ENCODE measurements around the gene SLC15A1.

Gene SLC15A1

GRCh38 chr13:98693756-98694155 lies 58.7 kb downstream of the SLC15A1 start:
- no peak for DNase-seq (ENCODE audit: low read depth)

- no peak for DNase-seq (ENCODE audit: low read depth)
These were observed 61.1 kb downstream of the SLC15A1 start for GRCh38 chr13:98691360-98691759.

- DNase-seq (ENCODE audit: low read depth), result no peak
These were observed 62.0 kb downstream of the SLC15A1 start for GRCh38 chr13:98690348-98691022.

- DNase-seq (ENCODE audit: low read depth), result no peak
These were observed 63.0 kb downstream of the SLC15A1 start for GRCh38 chr13:98689347-98689968.

- no peak for DNase-seq (ENCODE audit: low read depth)
These were observed 64.1 kb downstream of the SLC15A1 start for GRCh38 chr13:98688373-98688772.

- DNase-seq (ENCODE audit: low read depth), result no peak
These were observed 65.2 kb downstream of the SLC15A1 start for GRCh38 chr13:98687319-98687718.

GRCh38 chr13:98686270-98686669 lies 66.2 kb downstream of the SLC15A1 start:
- DNase-seq (ENCODE audit: low read depth), result no peak

GRCh38 chr13:98685146-98685545 lies 67.3 kb downstream of the SLC15A1 start:
- DNase-seq (ENCODE audit: low read depth), result no peak

- DNase-seq (ENCODE audit: low read depth), result no peak
These were observed 71.4 kb downstream of the SLC15A1 start for GRCh38 chr13:98681049-98681448.

GRCh38 chr13:98678741-98679140 lies 73.7 kb downstream of the SLC15A1 start:
- DNase-seq (ENCODE audit: low read depth), result no peak

- no peak for DNase-seq (ENCODE audit: low read depth)
These were observed 75.1 kb downstream of the SLC15A1 start for GRCh38 chr13:98677398-98677797.

- DNase-seq (ENCODE audit: low read depth), result no peak
These were observed 76.2 kb downstream of the SLC15A1 start for GRCh38 chr13:98676239-98676638.

- no peak for DNase-seq (ENCODE audit: low read depth)
These were observed 76.6 kb downstream of the SLC15A1 start for GRCh38 chr13:98675837-98676236.

- DNase-seq (ENCODE audit: low read depth), result no peak
These were observed 77.4 kb downstream of the SLC15A1 start for GRCh38 chr13:98675066-98675465.

- no peak for DNase-seq (ENCODE audit: low read depth)
These were observed 79.4 kb downstream of the SLC15A1 start for GRCh38 chr13:98672947-98673613.

GRCh38 chr13:98668155-98668554 lies 84.3 kb downstream of the SLC15A1 start:
- no peak for DNase-seq (ENCODE audit: low read depth)

GRCh38 chr13:98665638-98665995 lies 86.9 kb downstream of the SLC15A1 start:
- no peak for DNase-seq (ENCODE audit: low read depth)

GRCh38 chr13:98664924-98665637 lies 87.4 kb downstream of the SLC15A1 start:
- no peak for DNase-seq (ENCODE audit: low read depth)

- DNase-seq (ENCODE audit: low read depth), result no peak
These were observed 88.0 kb downstream of the SLC15A1 start for GRCh38 chr13:98664510-98664909.

- DNase-seq (ENCODE audit: low read depth), result no peak
These were observed 88.4 kb downstream of the SLC15A1 start for GRCh38 chr13:98664047-98664446.

- no peak for DNase-seq (ENCODE audit: low read depth)
These were observed 94.3 kb downstream of the SLC15A1 start for GRCh38 chr13:98658131-98658530.

- no peak for DNase-seq (ENCODE audit: low read depth)
These were observed 94.9 kb downstream of the SLC15A1 start for GRCh38 chr13:98657506-98658085.
